H1 (cell line): ENCODE results near the gene DPP10. TPM values are rescaled to one million over a fixed set of nuclear protein-coding genes. Genes with fewer than 3 reads are reported as not detected.

ENCODE experiments used
- CTCF ChIA-PET: fragments of 300-600 bp; sonication (Branson Sonifier 250); formaldehyde crosslinking; loops from one replicate; lab custom pipeline; 2021; ENCODE audit not compliant: partially characterized antibody; lab: Charles Lee
- POLR2A ChIA-PET: fragments of 300-600 bp; sonication (Branson Sonifier 250); formaldehyde crosslinking; loops from one replicate; lab custom pipeline; 2021; ENCODE audit warnings: inconsistent platforms; ENCODE audit not compliant: partially characterized antibody; lab: Charles Lee
- DNase-seq, 2 experiments: peaks; one replicate each; pipeline versions ENCODE4 v3.0.0 to v3.0.0-alpha.2; 2010 to 2022; ENCODE audit warnings: low spot score in 2 of 2, low read depth in 1 of 2, mixed read lengths in 1 of 2
- FAIRE-seq: peaks from 2 replicates; lab custom pipeline; 2011; peaks lifted over from hg19 to GRCh38; lab: Jason Lieb, UNC
- H2AFZ ChIP-seq: 2 replicates; pipeline ENCODE4 v1.8.1; 2012; ENCODE audit warnings: low read length, inconsistent platforms
- H2AK5ac ChIP-seq: 2 replicates; pipeline ENCODE4 v1.6.1; 2013; ENCODE audit warnings: low read depth, low read length
- H2BK120ac ChIP-seq: replicated peaks from 2 replicates; pipeline ENCODE3; 2013; ENCODE audit warnings: low read depth, low read length, inconsistent platforms
- H2BK12ac ChIP-seq: 2 replicates; pipeline ENCODE4 v1.6.1; 2013; ENCODE audit warnings: low read depth, low read length
- H2BK15ac ChIP-seq: 2 replicates; pipeline ENCODE4 v1.6.1; 2013; ENCODE audit warnings: low read length
- H2BK20ac ChIP-seq: 2 replicates; pipeline ENCODE4 v1.6.1; 2013; ENCODE audit warnings: low read length
- H2BK5ac ChIP-seq: 2 replicates; pipeline ENCODE4 v1.6.1; 2013; ENCODE audit warnings: low read depth, low read length
- H3K14ac ChIP-seq: 2 replicates; pipeline ENCODE4 v1.6.1; 2013; ENCODE audit warnings: inconsistent platforms; ENCODE audit not compliant: insufficient read length
- H3K18ac ChIP-seq: 2 replicates; pipeline ENCODE4 v1.6.1; 2013; ENCODE audit warnings: low read length; ENCODE audit errors: extremely low read depth
- H3K23ac ChIP-seq: 2 replicates; pipeline ENCODE4 v1.6.1; 2013; ENCODE audit warnings: inconsistent platforms; ENCODE audit not compliant: insufficient read length
- H3K23me2 ChIP-seq: 2 replicates; pipeline ENCODE4 v1.6.1; 2013; ENCODE audit warnings: low read depth, low read length
- H3K27ac ChIP-seq: 2 replicates; pipeline ENCODE4 v1.6.1; 2011; ENCODE audit warnings: low read depth, low read length, inconsistent platforms
- H3K27me3 ChIP-seq, 4 experiments: replicated peaks in 1 of 4; 1 replicate in 1 of 4; 2 replicates in 3 of 4; pipeline versions ENCODE4 v1.6.1 to v1.8.1; 2011 to 2013; ENCODE audit warnings: low read length in 3 of 4, mild to moderate bottlenecking in 3 of 4, inconsistent platforms in 2 of 4, mixed read lengths in 2 of 4, moderate library complexity in 1 of 4; ENCODE audit not compliant: control insufficient read depth in 3 of 4, insufficient read depth in 3 of 4; ENCODE audit errors: extremely low read depth in 1 of 4
- H3K36me3 ChIP-seq, 4 experiments: 2 replicates each; pipeline versions ENCODE4 v1.6.1 to v1.8.1; 2011 to 2013; ENCODE audit warnings: mild to moderate bottlenecking in 4 of 4, low read length in 3 of 4, moderate library complexity in 2 of 4, control low read depth in 1 of 4, inconsistent platforms in 1 of 4; ENCODE audit not compliant: insufficient read depth in 4 of 4, control insufficient read depth in 2 of 4
- H3K4ac ChIP-seq: replicated peaks from 2 replicates; pipeline ENCODE3; 2013; ENCODE audit warnings: low read length, low read depth, mixed read lengths, inconsistent platforms; ENCODE audit not compliant: insufficient read length
- H3K4me1 ChIP-seq, 4 experiments: replicated peaks in 1 of 4; 1 replicate in 1 of 4; 2 replicates in 3 of 4; pipeline versions ENCODE4 v1.6.1 to v1.8.1; 2011 to 2013; ENCODE audit warnings: low read length in 3 of 4, inconsistent platforms in 2 of 4, mixed read lengths in 1 of 4; ENCODE audit not compliant: insufficient read depth in 4 of 4, control insufficient read depth in 3 of 4
- H3K4me2 ChIP-seq, 2 experiments: 2 replicates each; pipeline versions ENCODE4 v1.6.1 to v1.8.1; 2011 to 2013; ENCODE audit warnings: low read depth in 2 of 2, low read length in 2 of 2, control low read depth in 1 of 2, inconsistent platforms in 1 of 2, mild to moderate bottlenecking in 1 of 2; ENCODE audit not compliant: insufficient read depth in 1 of 2
- H3K4me3 ChIP-seq, 4 experiments: fragments of 200-600, 300-600 bp in 1 of 4; sonication (generic), shearing (Covaris generic), sonication (Bioruptor Twin) in 1 of 4; 2 replicates each; pipeline versions ENCODE4 v1.5.1 to v1.8.1; 2011 to 2016; ENCODE audit warnings: low read length in 4 of 4, low read depth in 3 of 4, control low read depth in 2 of 4, inconsistent platforms in 2 of 4, mild to moderate bottlenecking in 2 of 4, mixed read lengths in 1 of 4, moderate library complexity in 1 of 4; ENCODE audit not compliant: insufficient read depth in 2 of 4; ENCODE audit errors: extremely low read depth in 1 of 4
- H3K56ac ChIP-seq: replicated peaks from 2 replicates; pipeline ENCODE3; 2013; ENCODE audit warnings: low read depth, mild to moderate bottlenecking, mixed read lengths, low read length, inconsistent platforms; ENCODE audit not compliant: insufficient read length
- H3K79me1 ChIP-seq: 2 replicates; pipeline ENCODE4 v1.6.1; 2013; ENCODE audit warnings: low read depth, low read length, control low read depth
- H3K79me2 ChIP-seq, 2 experiments: 2 replicates each; pipeline versions ENCODE4 v1.6.1 to v1.8.1; 2012 to 2013; ENCODE audit warnings: low read length in 2 of 2, mild to moderate bottlenecking in 2 of 2, inconsistent platforms in 1 of 2; ENCODE audit not compliant: insufficient read depth in 2 of 2, control insufficient read depth in 1 of 2
- H3K9ac ChIP-seq, 4 experiments: replicated peaks in 1 of 4; 1 replicate in 1 of 4; 2 replicates in 3 of 4; pipeline versions ENCODE4 v1.6.1 to v1.8.1; 2011 to 2013; ENCODE audit warnings: low read depth in 3 of 4, low read length in 3 of 4, control low read depth in 2 of 4, mild to moderate bottlenecking in 2 of 4, moderate library complexity in 2 of 4, inconsistent platforms in 1 of 4; ENCODE audit errors: extremely low read depth in 1 of 4
- H3K9me3 ChIP-seq, 2 experiments: 2 replicates each; pipeline versions ENCODE4 v1.6.1 to v1.8.1; 2012 to 2013; ENCODE audit warnings: mild to moderate bottlenecking in 2 of 2, moderate library complexity in 2 of 2, control low read depth in 1 of 2, inconsistent platforms in 1 of 2, low read depth in 1 of 2, low read length in 1 of 2, mixed read lengths in 1 of 2; ENCODE audit not compliant: insufficient read depth in 2 of 2
- H4K20me1 ChIP-seq, 2 experiments: replicated peaks in 1 of 2; 2 replicates each; pipeline versions ENCODE3 to v1.8.1; 2011 to 2013; ENCODE audit warnings: inconsistent platforms in 2 of 2, low read length in 2 of 2, mild to moderate bottlenecking in 1 of 2; ENCODE audit not compliant: insufficient read depth in 2 of 2, control insufficient read depth in 1 of 2
- H4K5ac ChIP-seq: 2 replicates; pipeline ENCODE4 v1.6.1; 2013; ENCODE audit warnings: low read length, low read depth, mixed read lengths, inconsistent platforms; ENCODE audit not compliant: insufficient read length
- H4K8ac ChIP-seq: 2 replicates; pipeline ENCODE4 v1.8.0; 2013; ENCODE audit warnings: mild to moderate bottlenecking, moderate library complexity, low read length, inconsistent platforms; ENCODE audit not compliant: insufficient read depth; ENCODE audit errors: extremely low read depth
- H4K91ac ChIP-seq: replicated peaks from 2 replicates; pipeline ENCODE3; 2013; ENCODE audit warnings: low read length, mixed read lengths, inconsistent platforms; ENCODE audit not compliant: insufficient read length
- EGR1 ChIP-seq: IDR thresholded peaks from 2 replicates; pipeline ENCODE4 v1.6.1; 2011; ENCODE audit warnings: low read depth, low read length, borderline replicate concordance
- SP1 ChIP-seq: IDR thresholded peaks from 2 replicates; pipeline ENCODE4 v1.6.1; 2011; ENCODE audit warnings: low read depth, low read length
- WGBS, 2 experiments: shearing (Covaris generic) in 1 of 2; methylation state at CpG; one replicate each; pipeline versions ENCODE4 v1.1.6 to v1.1.7; 2013 to 2015; ENCODE audit warnings: low lambda C conversion rate in 2 of 2, mixed read lengths in 2 of 2, inconsistent platforms in 1 of 2, low coverage in 1 of 2, missing lambda C conversion rate in 1 of 2; ENCODE audit not compliant: insufficient replicate concordance in 2 of 2, insufficient coverage in 1 of 2, insufficient read length in 1 of 2; ENCODE audit errors: extremely low coverage in 1 of 2, missing lambda C conversion rate in 1 of 2; 5-methylcytosine and 5-hydroxymethylcytosine counted together
- polyA plus RNA-seq, 7 experiments: library from polyadenylated mRNA; depleted of rRNA in 3 of 7; stranded (reverse) in 5 of 7; unstranded in 2 of 7; fragments of >200 nt in 5 of 7; fragments of 200-250 nt in 2 of 7; gene quantifications; 1 replicate in 5 of 7; 2 replicates in 1 of 7; 4 replicates in 1 of 7; pipeline versions ENCODE4 v1.2.1 to v1.2.3, GENCODE V29; 2011 to 2013; ENCODE audit warnings: missing spikeins in 2 of 7, mixed read lengths in 2 of 7
- total RNA-seq: library from RNA; stranded (reverse); fragmentation: NEBNext Ultra II Directional; extraction: Animal tissue kit (Norgen Biotek cat#: 25700); gene quantifications from 2 replicates; pipeline ENCODE4 v1.2.1, GENCODE V29; 2021

Gene DPP10
- total and polyA plus RNA-seq, 2 of the 8 experiments (the other 6 are each of a cell fraction or from before 2014, with no cell fraction given) = 3.3 to 7.2 TPM

DNA sequence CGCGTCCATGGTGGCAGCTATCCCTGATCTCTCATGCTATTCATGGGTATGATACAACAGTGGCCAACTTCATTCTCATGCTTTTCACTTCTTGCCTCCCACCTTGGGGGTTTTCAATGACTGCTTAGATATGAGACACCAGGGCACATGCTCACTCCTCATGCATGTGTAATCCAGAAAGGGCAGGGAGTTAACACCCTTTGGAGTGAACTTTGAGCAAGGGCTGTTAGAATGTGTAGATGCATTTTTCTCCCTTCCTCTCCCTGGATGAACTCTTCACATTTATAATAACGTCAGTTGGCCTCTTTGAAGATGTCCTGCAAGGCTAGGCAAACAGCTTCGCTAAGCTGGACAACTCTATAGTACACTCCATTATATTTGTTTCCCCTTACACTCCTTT lies 56.7 kb downstream of the DPP10 start:
- Histone ChIP-seq H3K14ac (no peak overlapping the region), H2BK5ac (no peak overlapping the region), H3K27me3 (no peaks in the 10 kb centered on the region), H3K4ac (no peak overlapping the region), H3K4me1 (no peaks in the 10 kb centered on the region), H3K23me2 (no peaks in the 10 kb centered on the region), H3K4me2 (no peak overlapping the region), H4K8ac (no peak overlapping the region), H2BK20ac (no peak overlapping the region), H3K36me3 (no peaks in the 10 kb centered on the region), H4K20me1 (no peaks in the 10 kb centered on the region), H3K18ac (no peak overlapping the region), H2BK15ac (no peak overlapping the region), H2AFZ (no peak overlapping the region), H3K23ac (no peak overlapping the region), H2BK120ac (no peak overlapping the region), H3K27ac (no peak overlapping the region), H4K5ac (no peak overlapping the region), H3K79me2 (no peaks in the 10 kb centered on the region), H4K91ac (no peak overlapping the region), H2AK5ac (no peak overlapping the region), H2BK12ac (no peak overlapping the region), H3K56ac (no peak overlapping the region), H3K9me3 (no peaks in the 10 kb centered on the region; a peak in 1 of 4 replicates), H3K9ac (no peak overlapping the region), H3K79me1 (no peaks in the 10 kb centered on the region), H3K4me3 (no peak overlapping the region)
- ChIA-PET CTCF (interaction anchor here (0.7 to 1.7 kb wide), 2 partner anchors 10 to 52 kb away, joined by 4 read pairs; no protein-coding TSS in a partner anchor), POLR2A (no interaction called here)
- FAIRE-seq = no peak
- WGBS, 2 experiments = 83% methylated on average over 4 of the region's 4 CpGs; no CpG with 5 or more reads in 1 of the 2 experiments
- TF ChIP-seq EGR1 (no peak), SP1 (no peak)
- no peak for DNase-seq
